ENCODE measurements around the gene GALT.

- TF ChIP-seq CTCF (conservative IDR thresholded peaks at IDR 0.05; ENCODE audit: low read depth, low read length) (no peak), EZH2 (IDR thresholded peaks at IDR 0.05; ENCODE audit: low read length, unreplicated experiment) (no peak), EZH2phosphoT487 (IDR thresholded peaks at IDR 0.05; ENCODE audit: borderline replicate concordance, low read length) (no peak)
Observed at GRCh38 chr9:34599546-34599945, 46.9 kb upstream of the GALT start.

All from PC-3 (cell line).